Spinal cord (tissue), 10 donors: ENCODE data around the gene HDAC8. TPM values are rescaled to one million over a fixed set of nuclear protein-coding genes. Genes with fewer than 3 reads are reported as not detected.
"Not testable (repeated sequence)": the region's sequence is repeated elsewhere in the genome, so short reads cannot be mapped to it uniquely, and the experiment has no call there.

ENCODE experiments used
- DNase-seq, 6 donors: peaks; one replicate each; pipeline versions ENCODE4 v3.0.0 to v3.0.0-alpha.2; 2013 to 2015; ENCODE audit warnings: low spot score in 6 of 6, low read depth in 4 of 6
- H3K27ac ChIP-seq: one replicate; pipeline ENCODE4 v1.5.1; 2013; ENCODE audit warnings: low read depth, low read length, control low read depth
- H3K27me3 ChIP-seq: one replicate; pipeline ENCODE4 v1.6.1; 2013; ENCODE audit warnings: low read length; ENCODE audit not compliant: control insufficient read depth, insufficient read depth
- H3K36me3 ChIP-seq: one replicate; pipeline ENCODE4 v1.6.1; 2013; ENCODE audit warnings: low read length; ENCODE audit not compliant: control insufficient read depth, insufficient read depth
- H3K4me1 ChIP-seq: one replicate; pipeline ENCODE4 v1.6.1; 2013; ENCODE audit warnings: low read length; ENCODE audit not compliant: control insufficient read depth, insufficient read depth
- H3K4me3 ChIP-seq: one replicate; pipeline ENCODE4 v1.5.1; 2013; ENCODE audit warnings: low read depth, low read length, control low read depth
- H3K9me3 ChIP-seq: one replicate; pipeline ENCODE4 v1.6.1; 2013; ENCODE audit warnings: low read length; ENCODE audit not compliant: control insufficient read depth, insufficient read depth
- WGBS: methylation state at CpG from one replicate; pipeline ENCODE4 v1.1.5; 2013; ENCODE audit warnings: missing lambda C conversion rate; ENCODE audit not compliant: insufficient coverage; 5-methylcytosine and 5-hydroxymethylcytosine counted together
- polyA plus RNA-seq, 2 donors: library from polyadenylated mRNA; unstranded; fragments of 120-200 nt; gene quantifications; one replicate each; pipeline ENCODE4 v1.2.1, GENCODE V29; 2013; ENCODE audit not compliant: insufficient read length in 2 of 2
- total RNA-seq, 2 donors: library from RNA; depleted of rRNA in 1 of 2; stranded (reverse); fragments of 120-200 nt in 1 of 2; fragments of >200 nt in 1 of 2; gene quantifications; one replicate each; pipeline versions ENCODE4 v1.2.3 to v1.2.4, GENCODE V29; 2013 to 2014
- donor health status: healthy.

HDAC8 gene
- total and polyA plus RNA-seq, 4 donors, result 30.6 to 37.0 (median 34.9) TPM

GRCh38 chrX:72349190-72349589 lies 223.5 kb downstream of the HDAC8 start:
- no peak overlapping the region for H3K4me3 ChIP-seq
- H3K27me3 ChIP-seq, result peaks cover 33% of the 10 kb centered on the region
- 85% methylated on average over 1 of the region's 3 CpGs for WGBS
- no peaks in the 10 kb centered on the region for H3K4me1 ChIP-seq
- H3K27ac ChIP-seq, result no peak overlapping the region
- DNase-seq, result no peak
- peaks cover 8% of the 10 kb centered on the region for H3K36me3 ChIP-seq
- H3K9me3 ChIP-seq, result no peaks in the 10 kb centered on the region

- Histone ChIP-seq H3K9me3 (no peaks in the 10 kb centered on the region), H3K27me3 (peaks cover 38% of the 10 kb centered on the region), H3K36me3 (peaks cover 8% of the 10 kb centered on the region), H3K4me3 (no peak overlapping the region), H3K27ac (no peak overlapping the region), H3K4me1 (no peaks in the 10 kb centered on the region)
- peak in 1 of 6 donors; percentile 7 for DNase-seq
- WGBS, result 85% methylated on average over 4 of the region's 5 CpGs
Observed at GRCh38 chrX:72348247-72348979, 224.2 kb downstream of the HDAC8 start.

- no peaks in the 10 kb centered on the region for H3K9me3 ChIP-seq
- no peak overlapping the region for H3K27ac ChIP-seq
- H3K27me3 ChIP-seq, result peaks cover 38% of the 10 kb centered on the region
- no peak overlapping the region for H3K4me3 ChIP-seq
- peaks cover under 1% of the 10 kb centered on the region for H3K4me1 ChIP-seq
- DNase-seq, result no peak
- WGBS, result 57% methylated on average over 1 of the region's 2 CpGs
- peaks cover 8% of the 10 kb centered on the region for H3K36me3 ChIP-seq
Observed at GRCh38 chrX:72347366-72347765, 225.3 kb downstream of the HDAC8 start.

- Histone ChIP-seq H3K4me1 (peaks cover 4% of the 10 kb centered on the region), H3K27ac (no peak overlapping the region), H3K4me3 (no peak overlapping the region), H3K9me3 (no peaks in the 10 kb centered on the region), H3K27me3 (peaks cover 32% of the 10 kb centered on the region), H3K36me3 (peaks cover 8% of the 10 kb centered on the region)
- WGBS, result 68% methylated on average over 6 of the region's 6 CpGs
- no peak for DNase-seq
Observed at GRCh38 chrX:72346302-72346949, 226.2 kb downstream of the HDAC8 start.

GRCh38 chrX:72340626-72341025 lies 232.0 kb downstream of the HDAC8 start:
- Histone ChIP-seq H3K27me3 (peaks cover 19% of the 10 kb centered on the region), H3K36me3 (no peaks in the 10 kb centered on the region), H3K4me3 (no peak overlapping the region), H3K27ac (no peak overlapping the region), H3K9me3 (no peaks in the 10 kb centered on the region), H3K4me1 (peaks cover 4% of the 10 kb centered on the region)
- 80% methylated on average over 1 of the region's 2 CpGs for WGBS
- peak in 1 of 6 donors; percentile 4 for DNase-seq

GRCh38 chrX:72340041-72340440 lies 232.6 kb downstream of the HDAC8 start:
- Histone ChIP-seq H3K4me3 (no peak overlapping the region), H3K9me3 (no peaks in the 10 kb centered on the region), H3K27me3 (peaks cover 19% of the 10 kb centered on the region), H3K36me3 (no peaks in the 10 kb centered on the region), H3K27ac (no peak overlapping the region), H3K4me1 (peaks cover 4% of the 10 kb centered on the region)
- WGBS, result 93% methylated on average over 3 of the region's 7 CpGs
- DNase-seq, result no peak

GRCh38 chrX:72330131-72330530 lies 242.5 kb downstream of the HDAC8 start:
- Histone ChIP-seq H3K4me3 (no peak overlapping the region), H3K36me3 (no peaks in the 10 kb centered on the region), H3K27ac (no peak overlapping the region), H3K9me3 (no peaks in the 10 kb centered on the region), H3K4me1 (no peaks in the 10 kb centered on the region), H3K27me3 (peaks cover 18% of the 10 kb centered on the region)
- 80% methylated on average over 2 of the region's 3 CpGs for WGBS
- no peak for DNase-seq

- no peak for DNase-seq
- Histone ChIP-seq H3K4me1 (no peaks in the 10 kb centered on the region), H3K4me3 (no peak overlapping the region), H3K27ac (no peak overlapping the region), H3K27me3 (peaks cover 16% of the 10 kb centered on the region), H3K36me3 (no peaks in the 10 kb centered on the region), H3K9me3 (no peaks in the 10 kb centered on the region)
- WGBS, result 63% methylated on average over 2 of the region's 8 CpGs
Observed at GRCh38 chrX:72326605-72327300, 245.9 kb downstream of the HDAC8 start.

- not testable (repeated sequence) for H3K27ac ChIP-seq, H3K36me3 ChIP-seq, H3K9me3 ChIP-seq, H3K4me3 ChIP-seq, H3K4me1 ChIP-seq, DNase-seq
- H3K27me3 ChIP-seq, result peaks cover 32% of the 10 kb centered on the region
- WGBS, result no CpG with 5 or more reads among the region's 8 CpGs
Observed at GRCh38 chrX:72319651-72320050, 253.0 kb downstream of the HDAC8 start.
